Adrenal gland (tissue), 12 donors: Measurements from ENCODE around the gene VPREB1. TPM values are rescaled to one million over a fixed set of nuclear protein-coding genes. Genes with fewer than 3 reads are reported as not detected.
A peak's percentile ranks its signal among the peaks of the same experiment; 100 is the strongest.

Source experiments
- DNase-seq, 7 donors: peaks; one replicate each; pipeline ENCODE4 v3.0.0-alpha.2; 2019 to 2020
- H3K27ac ChIP-seq, 5 donors: fragments of 200-600 bp; sonication (generic) in 4 of 5; 1 replicate in 3 of 5; 2 replicates in 2 of 5; pipeline versions ENCODE4 v1.5.1 to v1.8.0; 2016 to 2020; ENCODE audit warnings: mild to moderate bottlenecking in 1 of 5
- H3K27me3 ChIP-seq: fragments of 200-600 bp; 2 replicates; pipeline ENCODE4 v1.8.0; 2021
- H3K36me3 ChIP-seq, 2 donors: fragments of 200-600 bp; replicated peaks in 1 of 2; 1 replicate in 1 of 2; 2 replicates in 1 of 2; pipeline versions ENCODE4 v1.5.1 to v1.8.0; 2018 to 2022
- H3K4me1 ChIP-seq, 2 donors: fragments of 200-600 bp; replicated peaks in 1 of 2; 1 replicate in 1 of 2; 2 replicates in 1 of 2; pipeline versions ENCODE4 v1.5.1 to v1.8.0; 2018 to 2021
- H3K4me3 ChIP-seq, 4 donors: fragments of 200-600 bp; sonication (generic) in 3 of 4; one replicate each; pipeline ENCODE4 v1.5.1; 2016 to 2018
- H3K9me3 ChIP-seq, 3 donors: fragments of 200-600 bp; sonication (generic) in 1 of 3; replicated peaks in 1 of 3; 1 replicate in 2 of 3; 2 replicates in 1 of 3; pipeline versions ENCODE4 v1.5.1 to v1.8.0; 2016 to 2021
- CTCF ChIP-seq, 6 experiments: fragments of 450-650 bp in 4 of 6; fragments of 200-600 bp in 2 of 6; sonication (generic) in 1 of 6; IDR thresholded peaks; 1 replicate in 5 of 6; 2 replicates in 1 of 6; pipeline versions ENCODE4 v1.5.1 to v1.8.0; 2016 to 2021; ENCODE audit warnings: antibody characterized with exemption in 6 of 6, mild to moderate bottlenecking in 2 of 6, moderate library complexity in 1 of 6
- POLR2A ChIP-seq, 2 donors: fragments of 450-650 bp; IDR thresholded peaks; one replicate each; pipeline ENCODE4 v1.6.1; 2017; ENCODE audit warnings: antibody characterized with exemption in 2 of 2, mild to moderate bottlenecking in 2 of 2, moderate library complexity in 1 of 2
- WGBS, 4 donors: extraction: QIAGEN DNeasy Blood & Tissue Kit in 2 of 4; methylation state at CpG; one replicate each; pipeline versions ENCODE4 v1.1.5 to v1.1.7; 2013 to 2017; 5-methylcytosine and 5-hydroxymethylcytosine counted together
- intact Hi-C, 2 donors: fragments of 100-400 bp; cut with DNase I; formaldehyde crosslinking; loops; one replicate each; pipeline versions ENCODE4 v1.14.1 to v1.15.0; 2022 to 2023
- polyA plus RNA-seq, 3 donors: library from polyadenylated mRNA; stranded (reverse); fragments of 200-250 nt in 2 of 3; fragments of 350-450 nt in 1 of 3; fragmentation: Illumina TruSeq in 1 of 3; extraction: RNeasy Lipid Tissue Mini Kit (QIAGEN cat#74804) in 1 of 3; gene quantifications; one replicate each; pipeline ENCODE4 v1.2.3, GENCODE V29; 2013 to 2014
- total RNA-seq, 9 donors: library from RNA; depleted of rRNA in 4 of 9; stranded (reverse); fragments of >200 nt in 4 of 9; fragments of 120-200 nt in 1 of 9; fragmentation: NEBNext Ultra II Directional in 1 of 9; extraction: Animal tissue kit (Norgen Biotek cat#: 25700) in 1 of 9; gene quantifications; one replicate each; pipeline versions ENCODE4 v1.1.0 to v1.2.4, GENCODE V29; 2013 to 2023
- donor health status: healthy with polysubstance abuse.
- donor health status: Bipolar disorder and iron deficiency.
- donor health status: DM: yes; HTN: yes; CAD: no.
- donor health status: DM: no; HTN: no; CAD: no.
- donor health status: DM: no; HTN: no; CAD: no.
- donor health status: DM: yes; HTN: yes; CAD: no.

The VPREB1 gene
- total and polyA plus RNA-seq, 12 donors = not detected

- 41 to 48% (median 43%) methylated on average over 4 to 11 of the region's 11 CpGs for WGBS, 4 donors
Measured at GRCh38 chr22:22201185-22201929, 43.2 kb upstream of the VPREB1 start.

GRCh38 chr22:22201930-22202343, 42.6 kb upstream of the VPREB1 start:
- TF ChIP-seq CTCF (IDR thresholded peaks at IDR 0.05) = no peak
- intact Hi-C loops = no loop called here
- DNase-seq = no peak
- H3K9me3 ChIP-seq = no peaks in the 10 kb centered on the region
- no peaks in the 10 kb centered on the region for H3K36me3 ChIP-seq
- peaks cover 9% of the 10 kb centered on the region for H3K27me3 ChIP-seq
- H3K4me1 ChIP-seq = no peaks in the 10 kb centered on the region
- no peak overlapping the region for H3K4me3 ChIP-seq
- WGBS, 4 donors = 46 to 55% (median 51%) methylated on average over 6 of the region's 6 CpGs
- H3K27ac ChIP-seq = no peak overlapping the region

More at GRCh38 chr22:22201185-22201929, 43.2 kb upstream of the VPREB1 start:
- peak in 2 of 7 donors; percentile 39 to 46 for DNase-seq
- H3K9me3 ChIP-seq = no peaks in the 10 kb centered on the region
- intact Hi-C loops = no loop called here
- TF ChIP-seq POLR2A (IDR thresholded peaks at IDR 0.05) (no peak), CTCF (IDR thresholded peaks at IDR 0.05) (peak in 3 of 6 experiments; percentile 24 to 47 (median 42))
- no peak overlapping the region for H3K27ac ChIP-seq
- no peaks in the 10 kb centered on the region for H3K4me1 ChIP-seq
- H3K27me3 ChIP-seq = peaks cover 8% of the 10 kb centered on the region
- no peak overlapping the region for H3K4me3 ChIP-seq
- H3K36me3 ChIP-seq = no peaks in the 10 kb centered on the region

GRCh38 chr22:22203048-22203971, 41.3 kb upstream of the VPREB1 start:
- peaks cover 15% of the 10 kb centered on the region for H3K27me3 ChIP-seq
- no peak overlapping the region for H3K4me3 ChIP-seq
- 55 to 86% (median 75%) methylated on average over 17 to 39 of the region's 39 CpGs for WGBS, 4 donors
- H3K4me1 ChIP-seq = no peaks in the 10 kb centered on the region
- H3K9me3 ChIP-seq = no peaks in the 10 kb centered on the region
- DNase-seq = no peak
- no peak for TF ChIP-seq CTCF (IDR thresholded peaks at IDR 0.05)
- TF ChIP-seq POLR2A (IDR thresholded peaks at IDR 0.05) = no peak
- no peak overlapping the region for H3K27ac ChIP-seq
- no peaks in the 10 kb centered on the region for H3K36me3 ChIP-seq
- intact Hi-C loops = no loop called here

- TF ChIP-seq CTCF (IDR thresholded peaks at IDR 0.05) (peak in 5 of 6 experiments; percentile 5 to 62 (median 45)), POLR2A (IDR thresholded peaks at IDR 0.05) (no peak)
- no peak overlapping the region for H3K4me3 ChIP-seq
- WGBS, 4 donors = 22 to 38% (median 23%) methylated on average over 4 to 6 of the region's 6 CpGs
- H3K9me3 ChIP-seq = no peaks in the 10 kb centered on the region
- H3K36me3 ChIP-seq = no peaks in the 10 kb centered on the region
- DNase-seq = peak; percentile 46 to 79 (median 60)
- no peak overlapping the region for H3K27ac ChIP-seq
- no peaks in the 10 kb centered on the region for H3K4me1 ChIP-seq
- intact Hi-C loops = no loop called here
- peaks cover 7% of the 10 kb centered on the region for H3K27me3 ChIP-seq
Measured at GRCh38 chr22:22207845-22208564, 36.6 kb upstream of the VPREB1 start.
